GM12873 (cell line): Measurements from ENCODE around the gene TBX6.

Experiments used
- CTCF ChIP-seq: IDR thresholded peaks from 2 replicates; pipeline ENCODE4 v1.5.1; 2012; ENCODE audit warnings: low read depth, mild to moderate bottlenecking, moderate library complexity, low read length, control low read depth; ENCODE audit not compliant: insufficient read depth; ENCODE audit errors: missing control alignments

Gene TBX6

GRCh38 chr16:30083216-30084055 is 8.3 kb downstream of the TBX6 start:
- TF ChIP-seq CTCF, result no peak

- peak; percentile 26 for TF ChIP-seq CTCF
Observed at GRCh38 chr16:30082545-30083090, 9.1 kb downstream of the TBX6 start.

- TF ChIP-seq CTCF, result no peak
Observed at GRCh38 chr16:30079480-30079879, 12.2 kb downstream of the TBX6 start.

GRCh38 chr16:30078744-30079143 is 13.0 kb downstream of the TBX6 start:
- no peak for TF ChIP-seq CTCF

GRCh38 chr16:30077656-30078055 is 14.1 kb downstream of the TBX6 start:
- no peak for TF ChIP-seq CTCF

GRCh38 chr16:30076276-30076791 is 15.4 kb downstream of the TBX6 start:
- no peak for TF ChIP-seq CTCF

GRCh38 chr16:30075503-30076275 is 16.0 kb downstream of the TBX6 start, which contains the start of gene PPP4C:
PPP4C (plus strand) TSS chr16:30075994; CDS start chr16:30076378, 384 bp downstream.
- TF ChIP-seq CTCF, result no peak
